ENCODE results near the gene TSFM. TPM values are rescaled to one million over a fixed set of nuclear protein-coding genes. Genes with fewer than 3 reads are reported as not detected.
A peak's percentile ranks its signal among the peaks of the same experiment; 100 is the strongest.

The TSFM gene
- total RNA-seq, 4 donors from 2014 or later, result 9.4 to 21.2 (median 13.7) TPM

GRCh38 chr12:57766464-57767304 is 15.9 kb upstream of the TSFM start, which contains the start of gene CYP27B1:
Gene CYP27B1, minus strand, starts transcription at chr12:57767078. Its CDS starts 37 bp downstream, at chr12:57767041.
- Histone ChIP-seq H3K4me3 (peak within 1 kb of the TSS; percentile 41 to 59 (median 52)), H3K36me3 (no peaks in the 10 kb centered on the region), H3K4me1 (peaks cover 0 to 37% (median 25%) of the 10 kb centered on the region in 4 donors), H3K9me3 (no peaks in the 10 kb centered on the region), H3K27me3 (peaks cover 0 to 13% of the 10 kb centered on the region in 2 donors), H3K27ac (no peak within 1 kb of the TSS)
- peak in 1 of 3 donors; percentile 44 for DNase-seq
- TF ChIP-seq POLR2A (IDR thresholded peaks at IDR 0.05) (no peak), CTCF (IDR thresholded peaks at IDR 0.05) (no peak)

GRCh38 chr12:57767305-57767698 is 15.3 kb upstream of the TSFM start:
- Histone ChIP-seq H3K27ac (no peak overlapping the region), H3K27me3 (peaks cover 0 to 13% of the 10 kb centered on the region in 2 donors), H3K9me3 (no peaks in the 10 kb centered on the region), H3K4me1 (peaks cover 0 to 37% (median 25%) of the 10 kb centered on the region in 4 donors), H3K4me3 (no peak overlapping the region), H3K36me3 (no peaks in the 10 kb centered on the region)
- no peak for DNase-seq
- TF ChIP-seq POLR2A (IDR thresholded peaks at IDR 0.05), result no peak
- TF ChIP-seq CTCF (IDR thresholded peaks at IDR 0.05), result no peak

DNA sequence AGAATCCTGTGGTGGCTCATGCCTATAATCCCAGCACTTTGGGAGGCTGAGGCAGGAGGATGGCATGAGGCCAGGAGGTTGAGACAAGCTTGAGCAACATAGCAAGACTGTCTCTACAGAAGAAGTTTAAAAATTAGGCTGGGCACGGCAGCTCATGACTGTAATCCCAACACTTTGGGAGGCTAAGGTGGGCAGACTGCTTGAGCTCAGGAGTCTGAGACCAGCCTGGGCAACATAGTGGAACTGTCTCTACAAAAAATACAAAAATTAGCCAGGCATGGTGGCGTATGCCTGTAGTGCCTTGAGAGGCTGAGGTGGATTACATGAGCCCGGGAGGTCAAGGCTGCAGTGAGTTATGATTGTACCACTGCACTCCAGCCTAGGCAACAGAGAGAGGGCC is 14.7 kb upstream of the TSFM start:
- no peak for DNase-seq

GRCh38 chr12:57769594-57769993 is 13.0 kb upstream of the TSFM start:
- Histone ChIP-seq H3K27ac (no peak overlapping the region), H3K36me3 (no peaks in the 10 kb centered on the region), H3K4me3 (no peak overlapping the region), H3K4me1 (peaks cover 0 to 34% (median 24%) of the 10 kb centered on the region in 4 donors), H3K9me3 (no peaks in the 10 kb centered on the region), H3K27me3 (peaks cover 0 to 13% of the 10 kb centered on the region in 2 donors)
- no peak for DNase-seq
- TF ChIP-seq POLR2A (IDR thresholded peaks at IDR 0.05) (no peak), CTCF (IDR thresholded peaks at IDR 0.05) (no peak)

More for the DNA sequence above, 14.7 kb upstream of the TSFM start:
- H3K27me3 ChIP-seq, result peaks cover 0 to 13% of the 10 kb centered on the region in 2 donors
- H3K36me3 ChIP-seq, result no peaks in the 10 kb centered on the region
- H3K4me1 ChIP-seq, result peaks cover 0 to 37% (median 25%) of the 10 kb centered on the region in 4 donors
- H3K4me3 ChIP-seq, result no peak overlapping the region
- TF ChIP-seq POLR2A (IDR thresholded peaks at IDR 0.05) (no peak), CTCF (IDR thresholded peaks at IDR 0.05) (no peak)
- no peaks in the 10 kb centered on the region for H3K9me3 ChIP-seq
- H3K27ac ChIP-seq, result no peak overlapping the region

DNA sequence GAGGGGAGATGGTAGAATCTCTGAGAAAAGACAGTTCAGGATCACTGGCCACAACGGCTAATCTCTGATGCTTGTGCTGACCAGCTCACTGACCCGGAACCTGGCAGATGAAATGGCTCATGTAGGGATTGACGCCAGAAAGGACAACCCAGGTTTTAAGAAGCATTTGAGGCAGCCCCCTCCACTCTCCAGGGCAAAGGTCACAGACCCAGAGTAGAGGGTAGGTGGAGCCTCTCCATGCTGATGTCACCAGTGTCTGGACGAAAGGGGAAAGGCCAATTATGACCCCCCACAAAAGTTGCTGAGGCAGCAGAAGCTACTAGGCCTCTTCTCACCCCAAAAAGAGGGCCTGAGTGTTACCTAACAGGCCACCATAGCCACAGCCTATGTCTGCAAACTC is 11.9 kb upstream of the TSFM start:
- Histone ChIP-seq H3K36me3 (no peaks in the 10 kb centered on the region), H3K4me3 (no peak overlapping the region), H3K27me3 (peaks cover 0 to 11% of the 10 kb centered on the region in 2 donors), H3K9me3 (no peaks in the 10 kb centered on the region), H3K4me1 (peaks cover 0 to 23% (median 14%) of the 10 kb centered on the region in 4 donors), H3K27ac (no peak overlapping the region)
- no peak for TF ChIP-seq POLR2A (IDR thresholded peaks at IDR 0.05)
- TF ChIP-seq CTCF (IDR thresholded peaks at IDR 0.05), result no peak
- no peak for DNase-seq
